Adrenal gland (tissue), 5 donors: Measurements from ENCODE around the gene FREY1.

Experiments used
- CTCF ChIP-seq, 6 experiments: fragments of 450-650 bp in 4 of 6; fragments of 200-600 bp in 2 of 6; sonication (generic) in 1 of 6; IDR thresholded peaks; 1 replicate in 5 of 6; 2 replicates in 1 of 6; pipeline versions ENCODE4 v1.5.1 to v1.8.0; 2016 to 2021; ENCODE audit warnings: antibody characterized with exemption in 6 of 6, mild to moderate bottlenecking in 2 of 6, moderate library complexity in 1 of 6
- POLR2A ChIP-seq, 2 donors: fragments of 450-650 bp; IDR thresholded peaks; one replicate each; pipeline ENCODE4 v1.6.1; 2017; ENCODE audit warnings: antibody characterized with exemption in 2 of 2, mild to moderate bottlenecking in 2 of 2, moderate library complexity in 1 of 2
- donor health status: DM: no; HTN: no; CAD: no.

- TF ChIP-seq CTCF (IDR thresholded peaks at IDR 0.05) (no peak), POLR2A (IDR thresholded peaks at IDR 0.05) (no peak)
These were observed 37.5 kb downstream of the FREY1 start for GRCh38 chr11:45869551-45869950.
